Ectodermal cell (in vitro differentiated cells): ENCODE measurements around the gene RAPGEF2.

Experiments used
- H3K27ac ChIP-seq: 2 replicates; pipeline ENCODE4 v1.7.0; 2013; ENCODE audit warnings: mild to moderate bottlenecking, low read depth, low read length; ENCODE audit not compliant: insufficient read depth, poor library complexity, severe bottlenecking
- H3K27me3 ChIP-seq: 2 replicates; pipeline ENCODE4 v1.7.0; 2013; ENCODE audit warnings: mild to moderate bottlenecking, low read length; ENCODE audit not compliant: insufficient read depth, control insufficient read depth, poor library complexity, severe bottlenecking
- H3K36me3 ChIP-seq: one replicate; pipeline ENCODE4 v1.7.0; 2013; ENCODE audit warnings: low read length; ENCODE audit not compliant: control insufficient read depth, insufficient read depth
- H3K4me1 ChIP-seq: one replicate; pipeline ENCODE4 v1.7.0; 2013; ENCODE audit warnings: low read length; ENCODE audit not compliant: control insufficient read depth, insufficient read depth
- H3K4me3 ChIP-seq: 2 replicates; pipeline ENCODE4 v1.7.0; 2013; ENCODE audit warnings: low read depth, low read length, control low read depth; ENCODE audit not compliant: insufficient read depth
- H3K9me3 ChIP-seq: 2 replicates; pipeline ENCODE4 v1.7.0; 2013; ENCODE audit warnings: mild to moderate bottlenecking, low read length, moderate library complexity; ENCODE audit not compliant: control insufficient read depth
- WGBS, 2 experiments: methylation state at CpG; one replicate each; pipeline ENCODE4 v1.1.7; 2013; ENCODE audit warnings: missing lambda C conversion rate in 2 of 2; 5-methylcytosine and 5-hydroxymethylcytosine counted together

RAPGEF2 gene

GRCh38 chr4:159205466-159205865 is 102.6 kb downstream of the RAPGEF2 start:
- Histone ChIP-seq H3K27ac (no peak overlapping the region), H3K4me3 (no peak overlapping the region), H3K27me3 (no peaks in the 10 kb centered on the region), H3K36me3 (no peaks in the 10 kb centered on the region), H3K9me3 (no peaks in the 10 kb centered on the region), H3K4me1 (no peaks in the 10 kb centered on the region)
- 92 to 98% methylated on average over 3 of the region's 3 CpGs for WGBS, 2 experiments

- Histone ChIP-seq H3K27me3 (no peaks in the 10 kb centered on the region), H3K27ac (no peak overlapping the region), H3K4me1 (no peaks in the 10 kb centered on the region), H3K4me3 (no peak overlapping the region), H3K36me3 (no peaks in the 10 kb centered on the region), H3K9me3 (no peaks in the 10 kb centered on the region)
- WGBS, 2 experiments: 90 to 95% methylated on average over 3 to 4 of the region's 4 CpGs
Measured at GRCh38 chr4:159206427-159206871, 103.6 kb downstream of the RAPGEF2 start.

DNA sequence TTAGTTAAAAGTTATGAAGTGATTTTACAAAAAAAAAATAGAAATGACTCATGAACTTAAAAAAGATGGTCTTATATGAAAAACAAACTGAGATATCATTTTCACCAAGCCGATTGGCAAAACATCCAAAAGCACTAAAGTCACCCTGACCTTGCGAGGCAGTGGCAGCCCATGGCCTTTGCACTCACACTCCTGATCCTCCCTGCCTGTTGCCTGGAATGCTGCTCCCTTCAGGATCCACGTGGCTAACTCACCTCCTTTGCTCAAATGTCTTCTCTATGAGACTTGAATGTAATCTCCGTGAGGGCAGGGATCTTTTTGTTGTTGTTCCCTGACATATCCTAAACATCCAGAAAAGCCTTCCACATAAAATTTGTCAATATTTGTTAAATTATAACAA is 106.4 kb downstream of the RAPGEF2 start:
- 80 to 84% methylated on average over 3 to 4 of the region's 4 CpGs for WGBS, 2 experiments
- Histone ChIP-seq H3K27ac (no peak overlapping the region), H3K4me3 (no peak overlapping the region), H3K27me3 (no peaks in the 10 kb centered on the region), H3K4me1 (no peaks in the 10 kb centered on the region), H3K36me3 (no peaks in the 10 kb centered on the region), H3K9me3 (no peaks in the 10 kb centered on the region)

DNA sequence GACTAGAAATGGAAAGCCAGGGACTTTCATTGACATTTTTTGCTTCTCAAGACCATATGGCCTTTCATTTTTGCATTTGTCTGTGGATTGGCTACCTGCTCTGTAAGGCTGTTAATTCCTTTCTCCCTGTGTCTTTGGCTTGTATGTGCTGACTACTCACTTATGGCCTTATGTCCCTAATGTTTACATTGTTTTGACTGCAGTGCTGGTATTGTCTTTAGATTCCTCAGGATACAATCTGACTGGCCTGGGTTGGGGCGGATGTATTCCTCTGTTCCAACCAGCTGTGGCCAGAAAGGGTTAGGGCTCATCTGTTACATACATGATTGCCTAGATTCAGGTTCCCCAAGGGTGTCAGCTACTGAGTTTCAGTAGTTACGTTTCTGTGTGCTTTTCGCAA is 108.1 kb downstream of the RAPGEF2 start:
- WGBS, 2 experiments: 82 to 95% methylated on average over 1 to 2 of the region's 3 CpGs
- H3K36me3 ChIP-seq: no peaks in the 10 kb centered on the region
- H3K27ac ChIP-seq: no peak overlapping the region
- H3K27me3 ChIP-seq: no peaks in the 10 kb centered on the region
- no peak overlapping the region for H3K4me3 ChIP-seq
- H3K9me3 ChIP-seq: no peaks in the 10 kb centered on the region
- H3K4me1 ChIP-seq: no peaks in the 10 kb centered on the region

GRCh38 chr4:159212675-159213293 is 109.9 kb downstream of the RAPGEF2 start:
- WGBS, 2 experiments: 95 to 96% methylated on average over 6 to 7 of the region's 7 CpGs
- Histone ChIP-seq H3K27ac (no peak overlapping the region), H3K4me3 (no peak overlapping the region), H3K9me3 (no peaks in the 10 kb centered on the region), H3K4me1 (no peaks in the 10 kb centered on the region), H3K27me3 (no peaks in the 10 kb centered on the region), H3K36me3 (no peaks in the 10 kb centered on the region)

DNA sequence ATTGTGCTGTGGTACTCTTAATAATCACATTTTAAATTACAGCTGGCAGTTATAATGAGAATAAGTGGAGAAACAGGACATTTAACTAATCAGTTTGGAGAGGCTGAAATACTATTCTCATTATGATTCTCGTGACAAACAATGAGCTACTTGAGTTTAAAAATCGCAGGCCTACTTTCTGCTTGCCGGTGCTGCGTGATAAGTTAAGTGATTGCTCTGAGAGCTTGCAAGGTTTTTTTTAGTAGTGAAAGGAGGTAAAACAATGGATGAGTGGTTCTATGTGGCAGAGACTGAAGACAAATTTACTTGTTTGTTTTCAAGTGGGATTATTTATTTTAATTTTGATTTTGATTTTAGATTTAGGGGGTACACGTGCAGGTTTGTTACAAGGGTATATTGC is 114.0 kb downstream of the RAPGEF2 start:
- no peaks in the 10 kb centered on the region for H3K36me3 ChIP-seq
- WGBS, 2 experiments: 95 to 98% methylated on average over 5 of the region's 5 CpGs
- H3K9me3 ChIP-seq: no peaks in the 10 kb centered on the region
- H3K27me3 ChIP-seq: no peaks in the 10 kb centered on the region
- no peak overlapping the region for H3K27ac ChIP-seq
- no peaks in the 10 kb centered on the region for H3K4me1 ChIP-seq
- no peak overlapping the region for H3K4me3 ChIP-seq

GRCh38 chr4:159219862-159220261 is 117.0 kb downstream of the RAPGEF2 start:
- H3K36me3 ChIP-seq: no peaks in the 10 kb centered on the region
- no peaks in the 10 kb centered on the region for H3K9me3 ChIP-seq
- H3K27me3 ChIP-seq: no peaks in the 10 kb centered on the region
- no peak overlapping the region for H3K4me3 ChIP-seq
- no peak overlapping the region for H3K27ac ChIP-seq
- H3K4me1 ChIP-seq: no peaks in the 10 kb centered on the region
- WGBS, 2 experiments: no CpG with 5 or more reads among the region's 1 CpG

- Histone ChIP-seq H3K27me3 (no peaks in the 10 kb centered on the region), H3K4me1 (no peaks in the 10 kb centered on the region), H3K9me3 (no peaks in the 10 kb centered on the region), H3K36me3 (no peaks in the 10 kb centered on the region), H3K27ac (no peak overlapping the region), H3K4me3 (no peak overlapping the region)
- 96% methylated on average over 5 of the region's 5 CpGs for WGBS, 2 experiments
Measured at GRCh38 chr4:159220353-159220752, 117.5 kb downstream of the RAPGEF2 start.

GRCh38 chr4:159221280-159221679 is 118.4 kb downstream of the RAPGEF2 start:
- H3K27me3 ChIP-seq: no peaks in the 10 kb centered on the region
- no peak overlapping the region for H3K4me3 ChIP-seq
- no peak overlapping the region for H3K27ac ChIP-seq
- 92 to 94% methylated on average over 2 to 3 of the region's 3 CpGs for WGBS, 2 experiments
- H3K9me3 ChIP-seq: no peaks in the 10 kb centered on the region
- H3K4me1 ChIP-seq: no peaks in the 10 kb centered on the region
- H3K36me3 ChIP-seq: no peaks in the 10 kb centered on the region

DNA sequence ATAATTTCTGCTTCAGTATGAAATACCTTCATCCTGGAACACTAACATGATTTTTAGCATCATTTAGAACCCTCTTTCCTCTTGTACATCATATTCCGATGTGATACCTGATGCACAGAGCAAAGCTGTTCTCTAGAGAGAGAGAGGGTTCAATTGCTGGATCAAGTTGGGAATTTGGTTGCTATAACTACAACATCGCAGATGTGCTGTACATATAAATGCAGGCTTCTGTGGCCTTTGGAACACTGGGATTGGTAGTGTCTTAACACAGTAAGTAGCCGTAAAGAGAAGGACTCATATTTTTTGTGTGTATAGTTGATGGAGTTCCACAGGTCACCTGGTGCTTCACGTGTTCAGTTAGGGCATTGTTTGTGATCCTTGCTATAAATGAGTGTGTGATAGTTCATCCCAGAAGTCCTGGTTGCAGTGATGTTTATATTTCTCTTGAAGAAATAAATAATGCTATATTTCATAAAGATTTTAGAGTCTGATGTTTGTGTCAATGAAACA is 119.2 kb downstream of the RAPGEF2 start:
- Histone ChIP-seq H3K4me1 (no peaks in the 10 kb centered on the region), H3K9me3 (no peaks in the 10 kb centered on the region)
- WGBS, 2 experiments: 94 to 96% methylated on average over 4 of the region's 4 CpGs

More for the DNA sequence above, 119.2 kb downstream of the RAPGEF2 start:
- no peak overlapping the region for H3K4me3 ChIP-seq
- no peaks in the 10 kb centered on the region for H3K27me3 ChIP-seq
- no peak overlapping the region for H3K27ac ChIP-seq
- no peaks in the 10 kb centered on the region for H3K36me3 ChIP-seq
